Keratinocyte (primary cell): ENCODE data around the gene ZNF107. TPM values are rescaled to one million over a fixed set of nuclear protein-coding genes. Genes with fewer than 3 reads are reported as not detected.
"Not testable (repeated sequence)": the region's sequence is repeated elsewhere in the genome, so short reads cannot be mapped to it uniquely, and the experiment has no call there.

Experiments
- DNase-seq: peaks from one replicate; pipeline ENCODE4 v3.0.0-alpha.2; 2011; ENCODE audit warnings: low read depth, missing footprints, low spot score
- FAIRE-seq: peaks from 2 replicates; lab custom pipeline; 2011; peaks lifted over from hg19 to GRCh38; lab: Jason Lieb, UNC
- H2AFZ ChIP-seq: 2 replicates; pipeline ENCODE4 v1.6.0; 2012; ENCODE audit warnings: low read length, control low read depth, inconsistent platforms; ENCODE audit not compliant: control insufficient read depth
- H3K27ac ChIP-seq: 2 replicates; pipeline ENCODE4 v1.5.1; 2011; ENCODE audit warnings: low read length; ENCODE audit not compliant: control insufficient read depth, insufficient read depth
- H3K27me3 ChIP-seq: 3 replicates; pipeline ENCODE4 v1.6.0; 2011; ENCODE audit warnings: low read length; ENCODE audit not compliant: control insufficient read depth, insufficient read depth; ENCODE audit errors: extremely low read depth
- H3K36me3 ChIP-seq, 2 experiments: 2 replicates in 1 of 2; 3 replicates in 1 of 2; pipeline ENCODE4 v1.5.1; 2011; ENCODE audit warnings: low read length in 2 of 2, mild to moderate bottlenecking in 1 of 2; ENCODE audit not compliant: control insufficient read depth in 2 of 2, insufficient read depth in 2 of 2; ENCODE audit errors: extremely low read depth in 1 of 2
- H3K4me1 ChIP-seq: 3 replicates; pipeline ENCODE4 v1.5.1; 2011; ENCODE audit warnings: low read length; ENCODE audit not compliant: control insufficient read depth, insufficient read depth; ENCODE audit errors: extremely low read depth
- H3K4me2 ChIP-seq: 3 replicates; pipeline ENCODE4 v1.6.0; 2011; ENCODE audit warnings: low read depth, low read length; ENCODE audit not compliant: control insufficient read depth, insufficient read depth; ENCODE audit errors: extremely low read depth
- H3K4me3 ChIP-seq, 3 experiments: fragments of 200-600 bp in 1 of 3; sonication (generic) in 1 of 3; 2 replicates in 2 of 3; 3 replicates in 1 of 3; pipeline ENCODE4 v1.5.1; 2011 to 2016; ENCODE audit warnings: low read length in 3 of 3, mild to moderate bottlenecking in 3 of 3, control low read depth in 2 of 3, inconsistent platforms in 1 of 3, low read depth in 1 of 3, mixed read lengths in 1 of 3, mixed run types in 1 of 3, moderate library complexity in 1 of 3; ENCODE audit not compliant: control insufficient read depth in 2 of 3, insufficient read depth in 2 of 3; ENCODE audit errors: extremely low read depth in 1 of 3
- H3K79me2 ChIP-seq: 2 replicates; pipeline ENCODE4 v1.6.0; 2012; ENCODE audit warnings: low read length; ENCODE audit not compliant: control insufficient read depth, insufficient read depth
- H3K9ac ChIP-seq: 3 replicates; pipeline ENCODE4 v1.6.0; 2011; ENCODE audit warnings: low read length; ENCODE audit not compliant: control insufficient read depth, insufficient read depth; ENCODE audit errors: extremely low read depth
- H3K9me1 ChIP-seq: 3 replicates; pipeline ENCODE4 v1.6.0; 2011; ENCODE audit warnings: low read length; ENCODE audit not compliant: control insufficient read depth, insufficient read depth; ENCODE audit errors: extremely low read depth
- H3K9me3 ChIP-seq: 2 replicates; pipeline ENCODE4 v1.5.1; 2012; ENCODE audit warnings: low read depth, low read length; ENCODE audit not compliant: control insufficient read depth
- H4K20me1 ChIP-seq: 3 replicates; pipeline ENCODE4 v1.6.0; 2011; ENCODE audit warnings: low read length; ENCODE audit not compliant: control insufficient read depth, insufficient read depth; ENCODE audit errors: extremely low read depth
- CTCF ChIP-seq, 3 experiments: IDR thresholded peaks in 1 of 3; conservative IDR thresholded peaks in 1 of 3; optimal IDR thresholded peaks in 1 of 3; 2 replicates in 2 of 3; 3 replicates in 1 of 3; pipeline versions ENCODE3 to v1.5.1; 2011; ENCODE audit warnings: low read length in 3 of 3, mild to moderate bottlenecking in 3 of 3, moderate library complexity in 2 of 3, control low read depth in 1 of 3, inconsistent platforms in 1 of 3; ENCODE audit not compliant: insufficient read depth in 2 of 3; ENCODE audit errors: extremely low read depth in 1 of 3
- EZH2 ChIP-seq: IDR thresholded peaks from one replicate; pipeline ENCODE4 v1.6.1; 2012; ENCODE audit warnings: inconsistent platforms, mild to moderate bottlenecking, low read length, moderate library complexity
- dilution Hi-C: fragments of 300-500 bp; cut with MboI; formaldehyde crosslinking; loops from one replicate; pipeline ENCODE4 v1.7.0; 2020; ENCODE audit warnings: low sequenced_read_pairs; ENCODE audit not compliant: extremely low pct_ligation_motif_present
- polyA plus RNA-seq, 5 experiments: library from polyadenylated mRNA; depleted of rRNA in 3 of 5; stranded (reverse) in 3 of 5; stranded (forward) in 1 of 5; unstranded in 1 of 5; fragments of >200 nt; gene quantifications; 1 replicate in 1 of 5; 2 replicates in 3 of 5; 3 replicates in 1 of 5; pipeline versions ENCODE4 v1.2.1 to v1.2.3, GENCODE V29; 2011 to 2012; ENCODE audit warnings: missing spikeins in 2 of 5, low read depth in 1 of 5, low replicate concordance in 1 of 5

ZNF107 gene
- polyA plus RNA-seq, 1 donor (not counting 4 experiments of a cell fraction or from before 2014, with no cell fraction given), result 5.5 TPM

DNA sequence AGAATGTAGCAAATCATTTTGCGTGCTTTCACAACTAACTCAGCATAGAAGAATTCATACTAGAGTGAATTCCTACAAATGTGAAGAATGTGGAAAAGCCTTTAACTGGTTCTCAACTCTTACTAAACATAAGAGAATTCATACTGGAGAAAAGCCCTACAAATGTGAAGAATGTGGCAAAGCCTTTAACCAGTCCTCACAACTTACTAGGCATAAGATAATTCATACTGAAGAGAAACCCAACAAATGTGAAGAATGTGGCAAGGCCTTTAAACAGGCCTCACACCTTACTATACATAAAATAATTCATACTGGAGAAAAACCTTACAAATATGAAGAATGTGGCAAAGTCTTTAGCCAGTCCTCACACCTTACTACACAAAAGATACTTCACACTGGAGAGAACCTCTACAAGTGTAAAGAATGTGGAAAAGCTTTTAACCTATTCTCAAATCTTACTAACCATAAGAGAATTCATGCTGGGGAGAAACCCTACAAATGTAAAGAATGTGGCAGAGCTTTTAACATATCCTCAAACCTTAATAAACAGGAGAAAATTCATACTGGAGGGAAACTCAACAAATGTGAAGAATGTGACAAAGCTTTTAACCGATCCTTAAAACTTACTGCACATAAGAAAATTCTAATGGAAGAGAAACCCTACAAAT lies 40.8 kb downstream of the ZNF107 start:
- Histone ChIP-seq H3K27me3 (no peaks in the 10 kb centered on the region), H3K79me2 (no peaks in the 10 kb centered on the region), H2AFZ (no peak overlapping the region), H3K4me2 (no peak overlapping the region), H3K36me3 (no peaks in the 10 kb centered on the region), H4K20me1 (no peaks in the 10 kb centered on the region), H3K9me1 (no peaks in the 10 kb centered on the region), H3K9me3 (peaks cover 16% of the 10 kb centered on the region), H3K4me3 (no peak overlapping the region), H3K27ac (no peak overlapping the region), H3K9ac (no peak overlapping the region), H3K4me1 (no peaks in the 10 kb centered on the region)
- no peak for DNase-seq
- no peak for FAIRE-seq
- TF ChIP-seq EZH2 (no peak), CTCF (optimal IDR thresholded peaks at IDR 0.05 in 1 of 3, IDR thresholded peaks at IDR 0.05 in 1 of 3, conservative IDR thresholded peaks at IDR 0.05 in 1 of 3; ENCODE audit: extremely low read depth in 1 of 3, insufficient read depth in 2 of 3, low read length in 3 of 3) (no peak)
- dilution Hi-C loops, result no loop called here

- H3K36me3 ChIP-seq, H2AFZ ChIP-seq, FAIRE-seq, H3K9ac ChIP-seq, H4K20me1 ChIP-seq, H3K79me2 ChIP-seq, dilution Hi-C loops, H3K4me1 ChIP-seq, H3K9me1 ChIP-seq, H3K27ac ChIP-seq, H3K4me2 ChIP-seq, H3K27me3 ChIP-seq, H3K9me3 ChIP-seq, H3K4me3 ChIP-seq, DNase-seq: not testable (repeated sequence)
Measured at GRCh38 chr7:64717896-64718295, 52.0 kb downstream of the ZNF107 start.
